ENCODE data around the gene ROBO2. TPM values are rescaled to one million over a fixed set of nuclear protein-coding genes. Genes with fewer than 3 reads are reported as not detected.

Gene ROBO2
- polyA plus RNA-seq, 1 donor from 2014 or later: 55.5 TPM

DNA sequence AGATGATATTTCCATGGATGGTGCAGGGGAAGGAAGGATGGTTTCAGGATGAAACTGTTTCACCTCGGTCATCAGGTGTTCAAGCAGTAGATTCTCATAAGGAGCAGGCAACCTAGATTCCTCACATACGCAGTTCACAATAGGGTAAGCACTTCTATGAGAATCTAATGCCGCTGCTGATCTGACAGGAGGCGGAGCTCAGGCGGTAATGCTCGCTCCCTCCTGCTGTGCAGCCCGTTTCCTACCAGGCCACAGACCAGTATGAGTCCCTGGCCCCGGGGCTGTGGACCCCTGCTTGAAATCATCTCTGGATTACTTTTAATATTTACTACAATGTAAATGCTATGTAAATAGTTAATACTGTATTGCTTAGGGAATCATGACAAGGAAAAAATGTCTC, 241.8 kb downstream of the ROBO2 start:
- no peaks in the 10 kb centered on the region for H3K9me3 ChIP-seq (ENCODE audit: low read length)
- H3K27me3 ChIP-seq (ENCODE audit: insufficient read depth, low read depth, low read length): no peaks in the 10 kb centered on the region
- H4K20me1 ChIP-seq (ENCODE audit: insufficient read depth): no peaks in the 10 kb centered on the region
- H3K9ac ChIP-seq (ENCODE audit: low read length): peak overlapping the region; percentile 10
- peaks cover 3% of the 10 kb centered on the region for H3F3A ChIP-seq (ENCODE audit: insufficient read depth, low read length, poor library complexity, severe bottlenecking)
- peak overlapping the region; percentile 44 for H3K27ac ChIP-seq (ENCODE audit: low read length)
- no peaks in the 10 kb centered on the region for H3K36me3 ChIP-seq (ENCODE audit: insufficient read depth, low read length)
- no peak overlapping the region for H2AFZ ChIP-seq (ENCODE audit: low read depth, low read length)
- no peaks in the 10 kb centered on the region for H3K9me2 ChIP-seq (ENCODE audit: insufficient read depth, low read length)
- peak overlapping the region; percentile 39 for H3K4me3 ChIP-seq (ENCODE audit: low read length)
- peak overlapping the region; percentile 7 for H3K4me2 ChIP-seq (ENCODE audit: low read length)
- TF ChIP-seq EZH2 (IDR thresholded peaks at IDR 0.05; ENCODE audit: borderline replicate concordance, insufficient read depth, low read length, poor library complexity, severe bottlenecking) (no peak), RAD21 (conservative IDR thresholded peaks at IDR 0.05) (no peak), POLR2AphosphoS5 (IDR thresholded peaks at IDR 0.05) (no peak), SMC3 (conservative IDR thresholded peaks at IDR 0.05; ENCODE audit: poor library complexity) (peak; percentile 13), EP300 (conservative IDR thresholded peaks at IDR 0.05; ENCODE audit: poor library complexity, severe bottlenecking) (no peak)
- no peaks in the 10 kb centered on the region for H3K79me2 ChIP-seq (replicated peaks; ENCODE audit: insufficient read depth, low read length)

DNA sequence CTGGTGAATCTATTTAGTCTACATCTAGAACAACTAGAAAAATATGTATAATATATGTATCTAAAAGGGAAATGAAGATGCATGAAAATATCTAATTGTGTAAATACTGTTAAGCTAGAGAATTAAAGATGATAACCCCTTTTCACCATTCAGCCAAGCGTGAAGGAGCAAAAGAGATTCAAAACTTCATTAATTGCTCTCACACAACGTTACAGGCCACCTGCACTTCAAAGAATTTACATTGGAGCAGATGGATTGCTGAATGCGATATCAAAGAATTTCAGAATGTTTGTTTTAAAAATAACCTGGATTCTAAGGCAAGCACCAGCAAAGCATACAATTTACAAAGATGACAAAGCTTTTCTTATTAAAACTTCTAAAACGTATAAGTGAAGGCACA, 243.2 kb downstream of the ROBO2 start:
- Histone ChIP-seq H3K4me3 (ENCODE audit: low read length) (no peak overlapping the region), H3F3A (ENCODE audit: insufficient read depth, low read length, poor library complexity, severe bottlenecking) (peaks cover 3% of the 10 kb centered on the region), H3K9me2 (ENCODE audit: insufficient read depth, low read length) (no peaks in the 10 kb centered on the region), H3K27ac (ENCODE audit: low read length) (no peak overlapping the region), H3K4me2 (ENCODE audit: low read length) (no peak overlapping the region), H3K9me3 (ENCODE audit: low read length) (no peaks in the 10 kb centered on the region), H2AFZ (ENCODE audit: low read depth, low read length) (no peak overlapping the region), H3K79me2 (replicated peaks; ENCODE audit: insufficient read depth, low read length) (no peaks in the 10 kb centered on the region), H3K9ac (ENCODE audit: low read length) (no peak overlapping the region), H4K20me1 (ENCODE audit: insufficient read depth) (no peaks in the 10 kb centered on the region), H3K36me3 (ENCODE audit: insufficient read depth, low read length) (no peaks in the 10 kb centered on the region), H3K27me3 (ENCODE audit: insufficient read depth, low read depth, low read length) (no peaks in the 10 kb centered on the region)
- TF ChIP-seq POLR2AphosphoS5 (IDR thresholded peaks at IDR 0.05) (no peak), TAF1 (IDR thresholded peaks at IDR 0.05; ENCODE audit: low read depth) (no peak), SMC3 (conservative IDR thresholded peaks at IDR 0.05; ENCODE audit: poor library complexity) (no peak), RAD21 (conservative IDR thresholded peaks at IDR 0.05) (no peak), MXI1 (conservative IDR thresholded peaks at IDR 0.05; ENCODE audit: poor library complexity, severe bottlenecking) (no peak)
- TF ChIP-seq, protein P1, sequence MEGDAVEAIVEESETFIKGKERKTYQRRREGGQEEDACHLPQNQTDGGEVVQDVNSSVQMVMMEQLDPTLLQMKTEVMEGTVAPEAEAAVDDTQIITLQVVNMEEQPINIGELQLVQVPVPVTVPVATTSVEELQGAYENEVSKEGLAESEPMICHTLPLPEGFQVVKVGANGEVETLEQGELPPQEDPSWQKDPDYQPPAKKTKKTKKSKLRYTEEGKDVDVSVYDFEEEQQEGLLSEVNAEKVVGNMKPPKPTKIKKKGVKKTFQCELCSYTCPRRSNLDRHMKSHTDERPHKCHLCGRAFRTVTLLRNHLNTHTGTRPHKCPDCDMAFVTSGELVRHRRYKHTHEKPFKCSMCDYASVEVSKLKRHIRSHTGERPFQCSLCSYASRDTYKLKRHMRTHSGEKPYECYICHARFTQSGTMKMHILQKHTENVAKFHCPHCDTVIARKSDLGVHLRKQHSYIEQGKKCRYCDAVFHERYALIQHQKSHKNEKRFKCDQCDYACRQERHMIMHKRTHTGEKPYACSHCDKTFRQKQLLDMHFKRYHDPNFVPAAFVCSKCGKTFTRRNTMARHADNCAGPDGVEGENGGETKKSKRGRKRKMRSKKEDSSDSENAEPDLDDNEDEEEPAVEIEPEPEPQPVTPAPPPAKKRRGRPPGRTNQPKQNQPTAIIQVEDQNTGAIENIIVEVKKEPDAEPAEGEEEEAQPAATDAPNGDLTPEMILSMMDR (IDR thresholded peaks at IDR 0.05; ENCODE audit: poor library complexity, severe bottlenecking): no peak
- TF ChIP-seq, protein P2, sequence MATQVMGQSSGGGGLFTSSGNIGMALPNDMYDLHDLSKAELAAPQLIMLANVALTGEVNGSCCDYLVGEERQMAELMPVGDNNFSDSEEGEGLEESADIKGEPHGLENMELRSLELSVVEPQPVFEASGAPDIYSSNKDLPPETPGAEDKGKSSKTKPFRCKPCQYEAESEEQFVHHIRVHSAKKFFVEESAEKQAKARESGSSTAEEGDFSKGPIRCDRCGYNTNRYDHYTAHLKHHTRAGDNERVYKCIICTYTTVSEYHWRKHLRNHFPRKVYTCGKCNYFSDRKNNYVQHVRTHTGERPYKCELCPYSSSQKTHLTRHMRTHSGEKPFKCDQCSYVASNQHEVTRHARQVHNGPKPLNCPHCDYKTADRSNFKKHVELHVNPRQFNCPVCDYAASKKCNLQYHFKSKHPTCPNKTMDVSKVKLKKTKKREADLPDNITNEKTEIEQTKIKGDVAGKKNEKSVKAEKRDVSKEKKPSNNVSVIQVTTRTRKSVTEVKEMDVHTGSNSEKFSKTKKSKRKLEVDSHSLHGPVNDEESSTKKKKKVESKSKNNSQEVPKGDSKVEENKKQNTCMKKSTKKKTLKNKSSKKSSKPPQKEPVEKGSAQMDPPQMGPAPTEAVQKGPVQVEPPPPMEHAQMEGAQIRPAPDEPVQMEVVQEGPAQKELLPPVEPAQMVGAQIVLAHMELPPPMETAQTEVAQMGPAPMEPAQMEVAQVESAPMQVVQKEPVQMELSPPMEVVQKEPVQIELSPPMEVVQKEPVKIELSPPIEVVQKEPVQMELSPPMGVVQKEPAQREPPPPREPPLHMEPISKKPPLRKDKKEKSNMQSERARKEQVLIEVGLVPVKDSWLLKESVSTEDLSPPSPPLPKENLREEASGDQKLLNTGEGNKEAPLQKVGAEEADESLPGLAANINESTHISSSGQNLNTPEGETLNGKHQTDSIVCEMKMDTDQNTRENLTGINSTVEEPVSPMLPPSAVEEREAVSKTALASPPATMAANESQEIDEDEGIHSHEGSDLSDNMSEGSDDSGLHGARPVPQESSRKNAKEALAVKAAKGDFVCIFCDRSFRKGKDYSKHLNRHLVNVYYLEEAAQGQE (IDR thresholded peaks at IDR 0.05; ENCODE audit: borderline replicate concordance): no peak

DNA sequence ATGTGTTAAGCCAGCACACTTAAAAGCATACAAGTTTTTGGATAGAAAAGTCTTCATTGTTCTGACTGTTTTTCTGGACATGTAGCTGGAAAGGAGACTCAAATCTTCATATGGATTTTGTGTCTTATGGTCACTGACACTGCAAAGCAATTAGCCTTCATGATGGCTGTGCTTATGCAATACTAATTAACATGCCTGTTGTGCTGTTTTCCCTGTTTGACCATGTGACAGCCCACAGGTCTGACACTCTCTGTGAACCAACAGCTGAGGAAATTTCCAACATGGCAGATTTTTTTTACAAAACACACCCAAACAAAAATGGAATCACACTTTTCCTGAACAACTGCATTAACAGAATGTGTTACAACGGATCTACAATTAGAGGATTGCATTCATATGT, 248.4 kb downstream of the ROBO2 start:
- no peaks in the 10 kb centered on the region for H3K79me2 ChIP-seq (replicated peaks; ENCODE audit: insufficient read depth, low read length)
- no peaks in the 10 kb centered on the region for H3K9me3 ChIP-seq (ENCODE audit: low read length)
- no peaks in the 10 kb centered on the region for H3K36me3 ChIP-seq (ENCODE audit: insufficient read depth, low read length)
- peak overlapping the region; percentile 42 for H3K27ac ChIP-seq (ENCODE audit: low read length)
- no peak overlapping the region for H2AFZ ChIP-seq (ENCODE audit: low read depth, low read length)
- H4K20me1 ChIP-seq (ENCODE audit: insufficient read depth): no peaks in the 10 kb centered on the region
- peaks cover 3% of the 10 kb centered on the region for H3F3A ChIP-seq (ENCODE audit: insufficient read depth, low read length, poor library complexity, severe bottlenecking)
- peak overlapping the region; percentile 27 for H3K4me3 ChIP-seq (ENCODE audit: low read length)
- H3K27me3 ChIP-seq (ENCODE audit: insufficient read depth, low read depth, low read length): no peaks in the 10 kb centered on the region
- H3K9me2 ChIP-seq (ENCODE audit: insufficient read depth, low read length): no peaks in the 10 kb centered on the region
- no peak for TF ChIP-seq MXI1 (conservative IDR thresholded peaks at IDR 0.05; ENCODE audit: poor library complexity, severe bottlenecking)
- TF ChIP-seq, protein P2 (IDR thresholded peaks at IDR 0.05; ENCODE audit: borderline replicate concordance): no peak
- TF ChIP-seq SMC3 (conservative IDR thresholded peaks at IDR 0.05; ENCODE audit: poor library complexity): no peak
- TF ChIP-seq POLR2AphosphoS5 (IDR thresholded peaks at IDR 0.05): no peak
- TF ChIP-seq TAF1 (IDR thresholded peaks at IDR 0.05; ENCODE audit: low read depth): no peak
- no peak for TF ChIP-seq RAD21 (conservative IDR thresholded peaks at IDR 0.05)
- TF ChIP-seq, protein P1 (IDR thresholded peaks at IDR 0.05; ENCODE audit: poor library complexity, severe bottlenecking): no peak
- no peak for TF ChIP-seq EZH2 (IDR thresholded peaks at IDR 0.05; ENCODE audit: borderline replicate concordance, insufficient read depth, low read length, poor library complexity, severe bottlenecking)
- TF ChIP-seq EP300 (conservative IDR thresholded peaks at IDR 0.05; ENCODE audit: poor library complexity, severe bottlenecking): no peak
- no peak overlapping the region for H3K9ac ChIP-seq (ENCODE audit: low read length)
- no peak overlapping the region for H3K4me2 ChIP-seq (ENCODE audit: low read length)
